HEK293 (cell line): ENCODE results near the gene ZNF653.
A peak's percentile ranks its signal among the peaks of the same experiment; 100 is the strongest.

Source experiments
- CTCF ChIA-PET: fragments of 350-600 bp; formaldehyde crosslinking; extraction: SDS; loops from one replicate; lab custom pipeline; 2021; ENCODE audit warnings: antibody characterized with exemption; lab: Yijun Ruan, JAX
- POLR2A ChIA-PET: fragments of 300-600 bp; formaldehyde crosslinking; extraction: SDS; loops from one replicate; lab custom pipeline; 2020; ENCODE audit warnings: antibody characterized with exemption, inconsistent platforms; lab: Yijun Ruan, JAX
- H3K27ac ChIP-seq: fragments of 200-500 bp; sonication (Bioruptor generic); 2 replicates; pipeline ENCODE4 v1.5.1; 2014; ENCODE audit warnings: low read depth, low read length, control low read depth, inconsistent platforms; ENCODE audit errors: extremely low read depth
- H3K36me3 ChIP-seq, 2 experiments: fragments of 200-500 bp in 1 of 2; sonication (Bioruptor generic) in 1 of 2; 1 replicate in 1 of 2; 2 replicates in 1 of 2; pipeline ENCODE4 v1.5.1; 2014 to 2017; ENCODE audit warnings: inconsistent platforms in 2 of 2, low read length in 2 of 2; ENCODE audit not compliant: control insufficient read depth in 2 of 2, insufficient read depth in 1 of 2
- H3K4me1 ChIP-seq: fragments of 200-500 bp; sonication (Bioruptor generic); 2 replicates; pipeline ENCODE4 v1.5.1; 2014; ENCODE audit warnings: mild to moderate bottlenecking, low read length, inconsistent platforms; ENCODE audit not compliant: control insufficient read depth, insufficient read depth
- H3K4me3 ChIP-seq: 2 replicates; pipeline ENCODE4 v1.5.1; 2011; ENCODE audit warnings: low read depth, mild to moderate bottlenecking, control low read depth, low read length, moderate library complexity
- H3K9me3 ChIP-seq: fragments of 200-500 bp; sonication (Bioruptor generic); 2 replicates; pipeline ENCODE4 v1.5.1; 2014; ENCODE audit warnings: low read depth, low read length, inconsistent platforms; ENCODE audit not compliant: control insufficient read depth, insufficient read depth
- CTCF ChIP-seq: fragments of 450-650 bp; formaldehyde crosslinking; IDR thresholded peaks from 2 replicates; pipeline ENCODE4 v1.5.1; 2016; ENCODE audit warnings: missing biosample characterization, missing genetic modification characterization
- PATZ1 ChIP-seq: fragments of 450-650 bp; formaldehyde crosslinking; IDR thresholded peaks from 2 replicates; pipeline ENCODE4 v1.5.1; 2016; ENCODE audit warnings: missing biosample characterization, missing genetic modification characterization
- REST ChIP-seq: fragments of 450-650 bp; formaldehyde crosslinking; IDR thresholded peaks from 2 replicates; pipeline ENCODE4 v1.5.1; 2016; ENCODE audit warnings: missing biosample characterization, missing genetic modification characterization
- SCRT1 ChIP-seq: fragments of 450-650 bp; formaldehyde crosslinking; IDR thresholded peaks from 2 replicates; pipeline ENCODE4 v1.5.1; 2016; ENCODE audit warnings: missing biosample characterization, missing genetic modification characterization, borderline replicate concordance
- ZNF175 ChIP-seq: fragments of 450-650 bp; formaldehyde crosslinking; IDR thresholded peaks from 2 replicates; pipeline ENCODE4 v1.5.1; 2016; ENCODE audit warnings: missing biosample characterization, missing genetic modification characterization
- ZNF362 ChIP-seq: fragments of 450-650 bp; formaldehyde crosslinking; IDR thresholded peaks from 2 replicates; pipeline ENCODE4 v1.5.1; 2016; ENCODE audit warnings: missing biosample characterization, missing genetic modification characterization
- ZNF394 ChIP-seq: fragments of 450-650 bp; formaldehyde crosslinking; IDR thresholded peaks from 2 replicates; pipeline ENCODE4 v1.5.1; 2016; ENCODE audit warnings: missing biosample characterization, missing genetic modification characterization, mild to moderate bottlenecking, moderate library complexity, borderline replicate concordance
- ZNF416 ChIP-seq: fragments of 450-650 bp; formaldehyde crosslinking; IDR thresholded peaks from 2 replicates; pipeline ENCODE4 v1.5.1; 2016; ENCODE audit warnings: missing biosample characterization, missing genetic modification characterization
- ZNF791 ChIP-seq: fragments of 450-650 bp; formaldehyde crosslinking; IDR thresholded peaks from 2 replicates; pipeline ENCODE4 v1.5.1; 2016; ENCODE audit warnings: missing biosample characterization, missing genetic modification characterization

ZNF653 gene

GRCh38 chr19:11452620-11453310 is 52.9 kb downstream of the ZNF653 start:
- TF ChIP-seq CTCF (tag by site-specific recombination) (0 out of 2 replicates have a peak, but pooled peaks have one; percentile 16), ZNF175 (tag by site-specific recombination) (no peak)
- ChIA-PET CTCF (interaction anchor here (0.6 to 1.6 kb wide), 10 partner anchors 9 to 161 kb away, joined by 3 to 6 read pairs (median 4); partner anchors contain the start of gene RAB3D), POLR2A (interaction anchor here (0.7 to 1.0 kb wide), 2 partner anchors 10 to 71 kb away, joined by 5 read pairs; no protein-coding TSS in a partner anchor)
- no peaks in the 10 kb centered on the region for H3K9me3 ChIP-seq
- H3K36me3 ChIP-seq: peaks cover 10 to 25% of the 10 kb centered on the region in 2 experiments; a peak in 2 of 3 replicates
- H3K27ac ChIP-seq: no peak overlapping the region
- H3K4me3 ChIP-seq: no peak overlapping the region
- no peaks in the 10 kb centered on the region for H3K4me1 ChIP-seq

- ChIA-PET CTCF (interaction anchor here (0.6 to 1.6 kb wide), 11 partner anchors 8 to 198 kb away, joined by 3 to 6 read pairs (median 4); partner anchors contain the start of gene RAB3D), POLR2A (interaction anchor here (0.6 to 1.2 kb wide), 4 partner anchors 11 to 1061 kb away, joined by 3 to 5 read pairs (median 4); no protein-coding TSS in a partner anchor)
- H3K4me1 ChIP-seq: no peaks in the 10 kb centered on the region
- H3K27ac ChIP-seq: no peak overlapping the region
- peaks cover 10 to 32% of the 10 kb centered on the region in 2 experiments; a peak in 2 of 3 replicates for H3K36me3 ChIP-seq
- H3K4me3 ChIP-seq: no peak overlapping the region
- H3K9me3 ChIP-seq: no peaks in the 10 kb centered on the region
- TF ChIP-seq REST (tag by site-specific recombination) (no peak), ZNF362 (peak; percentile 90), ZNF791 (tag by site-specific recombination) (no peak), PATZ1 (0 out of 2 replicates have a peak, but pooled peaks have one; percentile 27)
- TF ChIP-seq, all 188 proteins: peak for 2
These were observed 53.6 kb downstream of the ZNF653 start for GRCh38 chr19:11451871-11452619.

GRCh38 chr19:11451327-11451870 is 54.2 kb downstream of the ZNF653 start:
- H3K27ac ChIP-seq: no peak overlapping the region
- H3K4me1 ChIP-seq: no peaks in the 10 kb centered on the region
- H3K9me3 ChIP-seq: no peaks in the 10 kb centered on the region
- ChIA-PET POLR2A (interaction anchor here (1.1 to 1.2 kb wide), 2 partner anchors 38 to 77 kb away, joined by 3 read pairs; partner anchors contain the start of gene SWSAP1), CTCF (interaction anchor here (0.5 to 1.5 kb wide), 4 partner anchors 8 to 197 kb away, joined by 3 to 16 read pairs (median 4); partner anchors contain the start of genes ODAD3 and PRKCSH)
- peaks cover 10 to 38% of the 10 kb centered on the region in 2 experiments; a peak in 2 of 3 replicates for H3K36me3 ChIP-seq
- no peak for TF ChIP-seq ZNF394 (tag by site-specific recombination)
- no peak for TF ChIP-seq ZNF416 (tag by site-specific recombination)
- TF ChIP-seq SCRT1 (tag by site-specific recombination): no peak
- peak; percentile 53; the same call in 1 of the 2 replicates for TF ChIP-seq ZNF362
- no peak overlapping the region for H3K4me3 ChIP-seq
